HS-27A (cell line): ENCODE measurements around the gene CPNE5.

Experiments
- DNase-seq: peaks from one replicate; pipeline ENCODE4 v3.0.0-alpha.2; 2012; ENCODE audit warnings: low read depth, missing footprints

The CPNE5 gene

GRCh38 chr6:36838896-36839748 lies at the start of gene CPNE5:
Gene CPNE5, minus strand, starts transcription at chr6:36839444. Its CDS starts 67 bp downstream, at chr6:36839377.
- no peak for DNase-seq

GRCh38 chr6:36888115-36888643 lies 48.9 kb upstream of the CPNE5 start:
- no peak for DNase-seq

- DNase-seq = no peak
Observed at GRCh38 chr6:36886950-36887618, 47.8 kb upstream of the CPNE5 start.

GRCh38 chr6:36885461-36886401 lies 46.5 kb upstream of the CPNE5 start, which contains the start of gene C6orf89:
Gene C6orf89, plus strand, starts transcription at chr6:36885952. Its CDS starts 13,493 bp downstream, at chr6:36899445.
- DNase-seq = peak; percentile 94

GRCh38 chr6:36884610-36885009 lies 45.4 kb upstream of the CPNE5 start:
- DNase-seq = no peak

GRCh38 chr6:36875250-36875633 lies 36.0 kb upstream of the CPNE5 start:
- DNase-seq = no peak

GRCh38 chr6:36874443-36875249 lies 35.4 kb upstream of the CPNE5 start, which contains the start of gene PPIL1:
Gene PPIL1, minus strand, starts transcription at chr6:36874803. Its CDS starts 31 bp downstream, at chr6:36874772.
- peak; percentile 93 for DNase-seq

- no peak for DNase-seq
Observed at GRCh38 chr6:36873612-36874442, 34.6 kb upstream of the CPNE5 start.

GRCh38 chr6:36873115-36873514 lies 33.9 kb upstream of the CPNE5 start:
- no peak for DNase-seq

GRCh38 chr6:36871686-36872085 lies 32.4 kb upstream of the CPNE5 start:
- DNase-seq = no peak

- DNase-seq = no peak
Observed at GRCh38 chr6:36867471-36868224, 28.4 kb upstream of the CPNE5 start.

GRCh38 chr6:36865835-36866234 lies 26.6 kb upstream of the CPNE5 start:
- no peak for DNase-seq

- DNase-seq = no peak
Observed at GRCh38 chr6:36863670-36864540, 24.7 kb upstream of the CPNE5 start.

- DNase-seq = no peak
Observed at GRCh38 chr6:36862848-36863382, 23.7 kb upstream of the CPNE5 start.

- DNase-seq = no peak
Observed at GRCh38 chr6:36862164-36862847, 23.1 kb upstream of the CPNE5 start.

GRCh38 chr6:36860126-36860525 lies 20.9 kb upstream of the CPNE5 start:
- no peak for DNase-seq

GRCh38 chr6:36858407-36858981 lies 19.2 kb upstream of the CPNE5 start:
- no peak for DNase-seq
